Nephron progenitor cell (in vitro differentiated cells): ENCODE data around the gene BTBD9.

Experiments used
- DNase-seq: peaks from one replicate; pipeline ENCODE4 v3.0.0; 2021
- H3K27ac Mint-ChIP-seq: 2 replicates; pipeline ENCODE4 v1.8.0; 2021; ENCODE audit warnings: mild to moderate bottlenecking, moderate library complexity, mixed read lengths
- H3K27me3 Mint-ChIP-seq: 2 replicates; pipeline ENCODE4 v1.8.0; 2021; ENCODE audit warnings: mild to moderate bottlenecking, low read depth, mixed read lengths; ENCODE audit not compliant: poor library complexity
- H3K36me3 Mint-ChIP-seq: 2 replicates; pipeline ENCODE4 v1.8.0; 2021; ENCODE audit warnings: low read depth, mixed read lengths
- H3K4me1 Mint-ChIP-seq: 2 replicates; pipeline ENCODE4 v1.8.0; 2021; ENCODE audit warnings: mixed read lengths
- H3K4me3 Mint-ChIP-seq: 2 replicates; pipeline ENCODE4 v1.8.0; 2021; ENCODE audit warnings: mild to moderate bottlenecking, moderate library complexity, mixed read lengths
- H3K9me3 Mint-ChIP-seq: 2 replicates; pipeline ENCODE4 v1.8.0; 2021; ENCODE audit warnings: mild to moderate bottlenecking, moderate library complexity, mixed read lengths
- TF ChIP-seq, protein P1 (sequence below): fragments of 200-600 bp; sonication (generic); IDR thresholded peaks from 2 replicates; pipeline ENCODE4 v1.5.0; 2021; ENCODE audit warnings: antibody characterized with exemption

The BTBD9 gene

DNA sequence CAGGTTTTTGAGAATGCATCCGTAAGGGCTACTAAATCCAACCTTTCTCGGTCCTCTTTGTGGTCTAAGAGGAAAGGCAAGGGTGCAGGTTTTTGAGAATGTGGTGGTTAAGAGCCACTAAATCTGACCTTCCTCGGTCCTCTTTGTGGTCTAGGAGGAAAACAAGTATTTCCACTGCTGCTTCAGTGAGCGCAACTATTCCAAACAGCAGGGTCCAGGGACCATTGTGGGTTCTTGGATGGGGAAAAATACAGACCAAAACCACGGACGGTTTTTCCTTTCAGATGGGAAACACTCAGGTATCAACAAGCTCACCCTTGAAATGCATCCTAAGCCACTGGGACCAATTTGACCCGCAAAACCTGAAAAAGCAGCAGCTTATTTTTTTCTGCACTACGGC, 21.9 kb downstream of the BTBD9 start:
- Mint-ChIP-seq H3K36me3 (no peaks in the 10 kb centered on the region), H3K27me3 (no peaks in the 10 kb centered on the region), H3K4me1 (no peaks in the 10 kb centered on the region), H3K4me3 (no peak overlapping the region), H3K9me3 (peaks cover 4% of the 10 kb centered on the region), H3K27ac (no peak overlapping the region)
- no peak for DNase-seq
- TF ChIP-seq, protein P1, sequence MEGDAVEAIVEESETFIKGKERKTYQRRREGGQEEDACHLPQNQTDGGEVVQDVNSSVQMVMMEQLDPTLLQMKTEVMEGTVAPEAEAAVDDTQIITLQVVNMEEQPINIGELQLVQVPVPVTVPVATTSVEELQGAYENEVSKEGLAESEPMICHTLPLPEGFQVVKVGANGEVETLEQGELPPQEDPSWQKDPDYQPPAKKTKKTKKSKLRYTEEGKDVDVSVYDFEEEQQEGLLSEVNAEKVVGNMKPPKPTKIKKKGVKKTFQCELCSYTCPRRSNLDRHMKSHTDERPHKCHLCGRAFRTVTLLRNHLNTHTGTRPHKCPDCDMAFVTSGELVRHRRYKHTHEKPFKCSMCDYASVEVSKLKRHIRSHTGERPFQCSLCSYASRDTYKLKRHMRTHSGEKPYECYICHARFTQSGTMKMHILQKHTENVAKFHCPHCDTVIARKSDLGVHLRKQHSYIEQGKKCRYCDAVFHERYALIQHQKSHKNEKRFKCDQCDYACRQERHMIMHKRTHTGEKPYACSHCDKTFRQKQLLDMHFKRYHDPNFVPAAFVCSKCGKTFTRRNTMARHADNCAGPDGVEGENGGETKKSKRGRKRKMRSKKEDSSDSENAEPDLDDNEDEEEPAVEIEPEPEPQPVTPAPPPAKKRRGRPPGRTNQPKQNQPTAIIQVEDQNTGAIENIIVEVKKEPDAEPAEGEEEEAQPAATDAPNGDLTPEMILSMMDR, result no peak

DNA sequence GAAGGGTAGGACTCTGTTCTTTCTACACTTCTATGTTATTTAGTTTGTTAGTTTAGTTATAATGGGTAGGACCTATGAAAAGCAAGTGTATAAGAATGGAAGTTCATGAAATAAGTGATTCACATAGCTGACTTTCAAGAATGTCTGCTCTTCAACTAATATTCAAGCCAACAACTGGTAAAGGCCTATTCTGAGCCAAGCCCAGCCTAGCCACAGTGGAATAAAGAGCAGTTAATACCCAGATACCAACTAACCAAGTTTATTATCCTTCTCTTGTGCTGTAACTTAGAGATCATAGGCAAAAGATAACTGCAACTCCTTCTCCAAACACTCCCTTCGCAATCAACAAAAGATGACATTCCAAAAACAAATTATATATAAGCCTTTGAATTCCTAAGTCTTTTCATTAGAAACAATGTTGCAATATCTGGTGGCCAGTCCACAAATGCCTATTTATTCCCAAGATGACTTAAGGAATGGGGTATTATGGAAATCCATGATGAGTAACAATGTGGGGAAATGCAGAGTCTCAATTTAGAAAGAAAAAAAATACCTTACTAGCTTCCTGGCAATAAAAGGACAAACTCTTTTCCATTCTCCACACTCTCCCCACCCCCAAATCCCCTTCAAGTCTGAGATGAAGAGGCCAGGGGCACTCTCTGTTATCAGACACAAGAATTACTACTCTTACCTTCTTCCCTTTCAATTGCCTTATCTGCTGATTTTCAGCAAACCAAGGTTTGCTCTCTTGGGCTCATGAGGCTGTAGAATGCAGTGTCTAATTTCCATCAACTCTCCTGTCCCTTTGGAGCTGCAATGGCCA, 27.4 kb downstream of the BTBD9 start:
- Mint-ChIP-seq H3K4me3 (no peak overlapping the region), H3K27me3 (peaks cover 5% of the 10 kb centered on the region), H3K36me3 (no peaks in the 10 kb centered on the region), H3K4me1 (no peaks in the 10 kb centered on the region), H3K27ac (no peak overlapping the region), H3K9me3 (peaks cover 3% of the 10 kb centered on the region)
- DNase-seq, result no peak
- TF ChIP-seq, protein P1, result no peak

DNA sequence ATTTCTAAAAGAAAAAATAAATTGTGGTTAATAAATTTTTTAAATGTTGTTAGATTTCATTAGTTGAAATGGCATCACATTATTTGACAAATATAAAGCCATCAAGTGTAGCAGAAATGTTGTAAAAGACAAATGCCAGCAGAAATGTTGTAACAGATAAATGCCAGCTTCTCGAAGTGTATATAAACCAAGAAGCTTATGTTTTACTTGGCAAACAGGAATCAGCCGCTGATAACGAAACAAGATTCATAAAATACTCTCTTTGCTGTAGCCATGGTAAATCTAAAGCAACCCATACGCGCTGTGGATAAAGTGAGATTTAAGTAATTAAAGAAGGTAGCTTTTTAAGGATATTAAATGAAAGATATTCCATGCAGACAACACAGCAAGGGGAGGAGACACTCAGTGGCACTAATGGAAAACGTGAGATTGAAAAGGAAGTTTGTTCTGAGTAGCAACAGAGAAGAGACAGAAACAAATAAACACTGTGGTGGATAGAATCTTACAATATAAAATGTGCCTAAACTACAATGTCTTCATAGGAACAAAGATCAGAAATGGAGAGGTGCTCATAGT, 29.6 kb downstream of the BTBD9 start:
- peaks cover 5% of the 10 kb centered on the region for H3K27me3 Mint-ChIP-seq
- no peak overlapping the region for H3K4me3 Mint-ChIP-seq
- H3K36me3 Mint-ChIP-seq, result no peaks in the 10 kb centered on the region
- DNase-seq, result no peak
- no peak overlapping the region for H3K27ac Mint-ChIP-seq
- TF ChIP-seq, protein P1, result no peak
- no peaks in the 10 kb centered on the region for H3K9me3 Mint-ChIP-seq
- no peaks in the 10 kb centered on the region for H3K4me1 Mint-ChIP-seq

DNA sequence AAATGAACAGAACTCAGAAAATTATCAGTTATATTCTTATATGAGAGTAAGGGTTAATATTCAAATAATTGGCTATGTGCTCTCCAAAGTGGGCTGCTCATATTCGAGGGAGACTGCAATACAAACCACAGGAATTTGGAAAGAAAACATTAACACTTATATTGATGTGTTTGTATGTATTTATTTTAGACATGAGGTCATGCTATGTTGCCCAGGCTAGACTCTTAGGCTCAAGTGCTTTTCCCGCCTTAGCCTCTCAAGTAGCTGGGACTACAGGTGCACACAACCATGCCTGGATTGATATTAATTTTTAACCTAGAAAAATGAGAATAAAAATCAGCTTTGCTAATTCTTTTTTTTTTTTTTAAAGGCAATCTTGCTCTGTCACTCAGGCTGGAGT, 35.0 kb downstream of the BTBD9 start:
- no peaks in the 10 kb centered on the region for H3K36me3 Mint-ChIP-seq
- H3K27ac Mint-ChIP-seq, result no peak overlapping the region
- peaks cover 5% of the 10 kb centered on the region for H3K27me3 Mint-ChIP-seq
- no peaks in the 10 kb centered on the region for H3K4me1 Mint-ChIP-seq
- H3K4me3 Mint-ChIP-seq, result no peak overlapping the region
- H3K9me3 Mint-ChIP-seq, result no peaks in the 10 kb centered on the region
- DNase-seq, result no peak
- TF ChIP-seq, protein P1, result no peak

DNA sequence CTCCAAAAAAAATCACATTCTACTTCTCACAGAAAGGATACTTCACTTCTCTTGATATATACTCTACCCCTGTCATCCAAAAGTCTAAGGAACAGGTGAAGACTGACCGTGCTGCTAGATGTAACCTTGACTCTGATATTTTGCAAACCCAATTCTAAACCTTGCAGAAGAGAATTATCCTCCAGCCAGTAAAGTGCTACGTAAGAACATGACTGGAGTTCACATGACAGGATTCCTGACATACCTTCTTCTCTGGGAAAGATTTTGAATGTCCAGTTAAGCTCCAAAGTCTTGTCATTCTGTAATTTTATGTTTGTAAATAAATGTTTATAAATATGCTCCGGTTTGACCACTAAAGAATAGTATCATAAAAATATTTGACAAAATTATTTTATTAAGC, 35.8 kb downstream of the BTBD9 start:
- no peaks in the 10 kb centered on the region for H3K9me3 Mint-ChIP-seq
- no peaks in the 10 kb centered on the region for H3K36me3 Mint-ChIP-seq
- H3K27me3 Mint-ChIP-seq, result peaks cover 1% of the 10 kb centered on the region
- H3K4me3 Mint-ChIP-seq, result no peak overlapping the region
- no peaks in the 10 kb centered on the region for H3K4me1 Mint-ChIP-seq
- H3K27ac Mint-ChIP-seq, result no peak overlapping the region
- TF ChIP-seq, protein P1, result no peak
- no peak for DNase-seq

DNA sequence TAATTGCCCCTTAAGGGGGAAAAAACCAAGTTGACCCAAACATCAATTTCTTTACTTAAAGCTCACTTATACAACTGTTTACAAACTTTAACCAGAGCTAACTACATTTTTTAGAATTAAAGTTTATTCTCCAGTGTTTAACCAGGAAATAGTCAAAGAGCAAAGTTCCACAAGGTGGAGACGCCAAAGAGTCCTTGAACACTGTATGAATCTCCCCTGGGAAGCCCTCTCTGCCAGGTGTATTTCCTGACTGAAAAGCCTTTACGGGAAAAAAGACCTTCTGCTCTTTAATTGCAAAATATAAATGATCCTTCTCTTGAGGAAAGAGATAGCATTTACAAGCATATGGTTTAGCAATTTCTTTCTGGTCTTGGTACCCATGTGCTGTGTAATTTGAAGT, 36.2 kb downstream of the BTBD9 start:
- Mint-ChIP-seq H3K4me1 (no peaks in the 10 kb centered on the region), H3K27me3 (no peaks in the 10 kb centered on the region), H3K36me3 (no peaks in the 10 kb centered on the region), H3K9me3 (no peaks in the 10 kb centered on the region), H3K27ac (no peak overlapping the region), H3K4me3 (no peak overlapping the region)
- TF ChIP-seq, protein P1, result no peak
- no peak for DNase-seq
